ENCODE results near the gene PTPN23.

- TF ChIP-seq, protein P1, sequence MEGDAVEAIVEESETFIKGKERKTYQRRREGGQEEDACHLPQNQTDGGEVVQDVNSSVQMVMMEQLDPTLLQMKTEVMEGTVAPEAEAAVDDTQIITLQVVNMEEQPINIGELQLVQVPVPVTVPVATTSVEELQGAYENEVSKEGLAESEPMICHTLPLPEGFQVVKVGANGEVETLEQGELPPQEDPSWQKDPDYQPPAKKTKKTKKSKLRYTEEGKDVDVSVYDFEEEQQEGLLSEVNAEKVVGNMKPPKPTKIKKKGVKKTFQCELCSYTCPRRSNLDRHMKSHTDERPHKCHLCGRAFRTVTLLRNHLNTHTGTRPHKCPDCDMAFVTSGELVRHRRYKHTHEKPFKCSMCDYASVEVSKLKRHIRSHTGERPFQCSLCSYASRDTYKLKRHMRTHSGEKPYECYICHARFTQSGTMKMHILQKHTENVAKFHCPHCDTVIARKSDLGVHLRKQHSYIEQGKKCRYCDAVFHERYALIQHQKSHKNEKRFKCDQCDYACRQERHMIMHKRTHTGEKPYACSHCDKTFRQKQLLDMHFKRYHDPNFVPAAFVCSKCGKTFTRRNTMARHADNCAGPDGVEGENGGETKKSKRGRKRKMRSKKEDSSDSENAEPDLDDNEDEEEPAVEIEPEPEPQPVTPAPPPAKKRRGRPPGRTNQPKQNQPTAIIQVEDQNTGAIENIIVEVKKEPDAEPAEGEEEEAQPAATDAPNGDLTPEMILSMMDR (IDR thresholded peaks at IDR 0.05) = no peak
- TF ChIP-seq POLR2A (IDR thresholded peaks at IDR 0.05) = no peak
Measured at GRCh38 chr3:47423548-47424145, 42.8 kb downstream of the PTPN23 start.

Measured in right lobe of liver (tissue), 4 donors.